Measurements from ENCODE around the gene TRMT2A.
"Not testable (repeated sequence)": the region's sequence is repeated elsewhere in the genome, so short reads cannot be mapped to it uniquely, and the experiment has no call there.

Gene TRMT2A

GRCh38 chr22:20088263-20088648 is 28.8 kb downstream of the TRMT2A start:
- DNase-seq: no peak

GRCh38 chr22:20087319-20088262 is 29.4 kb downstream of the TRMT2A start:
- DNase-seq: no peak

- no peak for DNase-seq
Observed at GRCh38 chr22:20086763-20087162, 30.3 kb downstream of the TRMT2A start.

GRCh38 chr22:20086101-20086599 is 30.9 kb downstream of the TRMT2A start:
- DNase-seq: no peak

- DNase-seq: no peak
Observed at GRCh38 chr22:20085651-20086050, 31.4 kb downstream of the TRMT2A start.

- DNase-seq: no peak
Observed at GRCh38 chr22:20084547-20085413, 32.2 kb downstream of the TRMT2A start.

GRCh38 chr22:20083891-20084546 is 33.0 kb downstream of the TRMT2A start:
- no peak for DNase-seq

- no peak for DNase-seq
Observed at GRCh38 chr22:20083157-20083890, 33.7 kb downstream of the TRMT2A start.

- peak in 8 of 56 donors; percentile 11 to 41 (median 20) for DNase-seq
Observed at GRCh38 chr22:20080776-20081654, 36.0 kb downstream of the TRMT2A start.

GRCh38 chr22:20080445-20080775 is 36.6 kb downstream of the TRMT2A start:
- DNase-seq: peak in 26 of 56 donors; percentile 15 to 80 (median 58)

- DNase-seq: peak in 55 of 56 donors; percentile 63 to 97 (median 90)
Observed at GRCh38 chr22:20079745-20080444, 37.1 kb downstream of the TRMT2A start, which contains the start of gene DGCR8. TSS of gene DGCR8 (plus strand) at chr22:20080241. CDS start at chr22:20085964, 5,723 bp downstream.

GRCh38 chr22:20076627-20077172 is 40.3 kb downstream of the TRMT2A start:
- no peak for DNase-seq

- DNase-seq: no peak
Observed at GRCh38 chr22:20071524-20071972, 45.5 kb downstream of the TRMT2A start.

- no peak for DNase-seq
Observed at GRCh38 chr22:20069331-20070042, 47.5 kb downstream of the TRMT2A start.

- no peak for DNase-seq
Observed at GRCh38 chr22:20068640-20069039, 48.4 kb downstream of the TRMT2A start.

GRCh38 chr22:20067384-20067682 is 49.7 kb downstream of the TRMT2A start:
- DNase-seq: not testable (repeated sequence)

GRCh38 chr22:20066617-20067383 is 50.2 kb downstream of the TRMT2A start:
- no peak for DNase-seq

Measured in nucleus accumbens (tissue), 56 donors.